Smooth muscle cell (in vitro differentiated cells): ENCODE data around the gene COP1. TPM values are rescaled to one million over a fixed set of nuclear protein-coding genes. Genes with fewer than 3 reads are reported as not detected.
"Not testable (repeated sequence)": the region's sequence is repeated elsewhere in the genome, so short reads cannot be mapped to it uniquely, and the experiment has no call there.

Experiments
- DNase-seq: peaks from one replicate; lab custom pipeline; 2025; ENCODE audit not compliant: unreplicated experiment; lab: John Stamatoyannopoulos, UW
- H2AFZ ChIP-seq: fragments of 200-600 bp; sonication (generic); 2 replicates; pipeline ENCODE4 v1.6.0; 2016; ENCODE audit warnings: antibody characterized with exemption, low read depth, mild to moderate bottlenecking
- H3F3A ChIP-seq: fragments of 200-600 bp; sonication (generic); 2 replicates; pipeline ENCODE4 v1.6.0; 2017; ENCODE audit warnings: antibody characterized with exemption, low read depth
- H3K27ac ChIP-seq: fragments of 200-600 bp; sonication (generic); 2 replicates; pipeline ENCODE4 v1.5.1; 2016; ENCODE audit warnings: low read depth, mild to moderate bottlenecking
- H3K27me3 ChIP-seq: fragments of 200-600 bp; sonication (generic); 2 replicates; pipeline ENCODE4 v1.6.1; 2016; ENCODE audit warnings: low read depth, mild to moderate bottlenecking
- H3K36me3 ChIP-seq: fragments of 200-600 bp; sonication (generic); 2 replicates; pipeline ENCODE4 v1.5.1; 2016; ENCODE audit warnings: low read depth
- H3K4me1 ChIP-seq: fragments of 200-600 bp; sonication (generic); 2 replicates; pipeline ENCODE4 v1.5.1; 2016; ENCODE audit warnings: low read depth
- H3K4me2 ChIP-seq: fragments of 200-600 bp; sonication (generic); 2 replicates; pipeline ENCODE4 v1.6.0; 2016; ENCODE audit warnings: mild to moderate bottlenecking
- H3K4me3 ChIP-seq: fragments of 200-600 bp; sonication (generic); 2 replicates; pipeline ENCODE4 v1.5.1; 2016; ENCODE audit warnings: mild to moderate bottlenecking
- H3K79me2 ChIP-seq: fragments of 200-600 bp; sonication (generic); 2 replicates; pipeline ENCODE4 v1.6.0; 2016; ENCODE audit warnings: low read depth, mild to moderate bottlenecking
- H3K9ac ChIP-seq: fragments of 200-600 bp; sonication (generic); 2 replicates; pipeline ENCODE4 v1.6.0; 2016; ENCODE audit warnings: low read depth
- H3K9me3 ChIP-seq: fragments of 200-600 bp; sonication (generic); replicated peaks from 2 replicates; pipeline ENCODE4 v1.5.1; 2016; ENCODE audit warnings: low read depth
- H4K20me1 ChIP-seq: fragments of 200-600 bp; sonication (generic); 2 replicates; pipeline ENCODE4 v1.6.0; 2016; ENCODE audit warnings: low read depth
- CTCF ChIP-seq: fragments of 200-600 bp; sonication (generic); IDR thresholded peaks from 2 replicates; pipeline ENCODE4 v1.5.1; 2017; ENCODE audit warnings: borderline replicate concordance, mild to moderate bottlenecking, antibody characterized with exemption; ENCODE audit not compliant: insufficient read depth, poor library complexity, severe bottlenecking
- WGBS: methylation state at CpG from one replicate; pipeline ENCODE4 v1.1.7; 2016; ENCODE audit warnings: low lambda C conversion rate; 5-methylcytosine and 5-hydroxymethylcytosine counted together
- polyA plus RNA-seq: library from polyadenylated mRNA; unstranded; fragments of >200 nt; fragmentation: Nextera tagmentation; extraction: Ambion mirVana; gene quantifications from 2 replicates; pipeline ENCODE4 v1.2.1, GENCODE V29; 2016
- total RNA-seq: library from RNA; depleted of rRNA; stranded (reverse); fragments of >200 nt; gene quantifications from 2 replicates; pipeline ENCODE4 v1.2.3, GENCODE V29; 2014

Gene COP1
- total and polyA plus RNA-seq, 2 experiments from 2014 or later, result 44.8 to 68.2 TPM

GRCh38 chr1:176009951-176010350, 197.1 kb downstream of the COP1 start:
- no peak overlapping the region for H2AFZ ChIP-seq
- H3K36me3 ChIP-seq, result peaks cover 3% of the 10 kb centered on the region
- DNase-seq, result no peak
- no peaks in the 10 kb centered on the region for H3F3A ChIP-seq
- H3K4me2 ChIP-seq, result no peak overlapping the region
- H3K4me3 ChIP-seq, result no peak overlapping the region
- WGBS, result 98% methylated on average over 2 of the region's 2 CpGs
- H4K20me1 ChIP-seq, result no peaks in the 10 kb centered on the region
- no peaks in the 10 kb centered on the region for H3K79me2 ChIP-seq
- TF ChIP-seq CTCF, result no peak
- H3K9ac ChIP-seq, result no peak overlapping the region
- no peaks in the 10 kb centered on the region for H3K27me3 ChIP-seq
- H3K4me1 ChIP-seq, result no peaks in the 10 kb centered on the region
- H3K9me3 ChIP-seq, result no peaks in the 10 kb centered on the region
- H3K27ac ChIP-seq, result no peak overlapping the region

GRCh38 chr1:176007756-176008389, 199.2 kb downstream of the COP1 start:
- not testable (repeated sequence) for H3F3A ChIP-seq, H4K20me1 ChIP-seq, H3K4me3 ChIP-seq, H3K4me1 ChIP-seq, DNase-seq, H2AFZ ChIP-seq, H3K9ac ChIP-seq, H3K36me3 ChIP-seq, H3K27me3 ChIP-seq, H3K27ac ChIP-seq, H3K4me2 ChIP-seq, H3K9me3 ChIP-seq, H3K79me2 ChIP-seq
- WGBS, result 96% methylated on average over 28 of the region's 28 CpGs

- H3K27me3 ChIP-seq, H3K36me3 ChIP-seq, H4K20me1 ChIP-seq, H3K4me1 ChIP-seq, H3K27ac ChIP-seq, H3K9ac ChIP-seq, H3K4me3 ChIP-seq, H3K9me3 ChIP-seq, H3K4me2 ChIP-seq, H3F3A ChIP-seq, DNase-seq, H2AFZ ChIP-seq, H3K79me2 ChIP-seq: not testable (repeated sequence)
- WGBS, result 100% methylated on average over 1 of the region's 1 CpG
These were observed 212.4 kb downstream of the COP1 start for GRCh38 chr1:175994660-175995059.

GRCh38 chr1:175992825-175993224, 214.3 kb downstream of the COP1 start:
- H3K27me3 ChIP-seq, H3F3A ChIP-seq, DNase-seq, H3K4me2 ChIP-seq, H2AFZ ChIP-seq, H3K9me3 ChIP-seq, H3K27ac ChIP-seq, H3K9ac ChIP-seq, H3K4me3 ChIP-seq, H3K79me2 ChIP-seq, H3K4me1 ChIP-seq, H4K20me1 ChIP-seq: not testable (repeated sequence)
- H3K36me3 ChIP-seq, result peaks cover 17% of the 10 kb centered on the region
- WGBS, result 98% methylated on average over 8 of the region's 8 CpGs

- not testable (repeated sequence) for H3K27me3 ChIP-seq, H2AFZ ChIP-seq, H3K27ac ChIP-seq, H4K20me1 ChIP-seq, H3K4me2 ChIP-seq, H3K9ac ChIP-seq, H3F3A ChIP-seq, DNase-seq, H3K4me3 ChIP-seq, H3K79me2 ChIP-seq, H3K4me1 ChIP-seq, H3K9me3 ChIP-seq
- 99% methylated on average over 14 of the region's 14 CpGs for WGBS
- peaks cover 19% of the 10 kb centered on the region for H3K36me3 ChIP-seq
These were observed 214.9 kb downstream of the COP1 start for GRCh38 chr1:175992202-175992601.
